PC-9 (cell line): ENCODE results near the gene RNF168. TPM values are rescaled to one million over a fixed set of nuclear protein-coding genes. Genes with fewer than 3 reads are reported as not detected.

Source experiments
- BruUV-seq: library from RNA; stranded (reverse); fragments of 400-500 nt; replicated peaks from 2 replicates; lab custom pipeline; 2021; lab: Mats Ljungman, UMichigan
- CTCF ChIA-PET: fragments of 300-600 bp; sonication (Branson Sonifier 250); formaldehyde crosslinking; loops from one replicate; lab custom pipeline; 2022; ENCODE audit warnings: antibody characterized with exemption; lab: Charles Lee
- POLR2A ChIA-PET: fragments of 300-600 bp; sonication (Branson Sonifier 250); formaldehyde crosslinking; loops from one replicate; lab custom pipeline; 2022; ENCODE audit warnings: antibody characterized with exemption; ENCODE audit not compliant: unreplicated experiment; lab: Charles Lee
- DNase-seq, 2 experiments: peaks; one replicate each; pipeline versions ENCODE4 v3.0.0 to v3.0.0-alpha.2; 2015 to 2022; ENCODE audit warnings: mixed read lengths in 1 of 2
- H2AFZ ChIP-seq: fragments of 200-600 bp; sonication (generic); 2 replicates; pipeline ENCODE4 v1.8.1; 2017; ENCODE audit warnings: antibody characterized with exemption
- H3F3A ChIP-seq: fragments of 200-600 bp; sonication (generic); 2 replicates; pipeline ENCODE4 v1.8.1; 2017; ENCODE audit warnings: antibody characterized with exemption, mild to moderate bottlenecking, low read depth; ENCODE audit not compliant: insufficient read depth
- H3K27ac ChIP-seq: fragments of 200-600 bp; sonication (generic); 2 replicates; pipeline ENCODE4 v1.6.1; 2016; ENCODE audit warnings: mixed run types
- H3K27me3 ChIP-seq: fragments of 200-600 bp; sonication (generic); 2 replicates; pipeline ENCODE4 v1.6.1; 2016; ENCODE audit warnings: low read depth, mixed run types; ENCODE audit not compliant: insufficient read depth
- H3K36me3 ChIP-seq: fragments of 200-600 bp; sonication (generic); 2 replicates; pipeline ENCODE4 v1.6.1; 2016; ENCODE audit warnings: low read depth, mixed run types
- H3K4me1 ChIP-seq: fragments of 200-600 bp; sonication (generic); replicated peaks from 2 replicates; pipeline ENCODE4 v1.6.1; 2016; ENCODE audit warnings: mixed run types; ENCODE audit not compliant: insufficient read depth
- H3K4me2 ChIP-seq: fragments of 200-600 bp; sonication (generic); 2 replicates; pipeline ENCODE4 v1.6.1; 2017; ENCODE audit warnings: mixed run types
- H3K4me3 ChIP-seq: fragments of 200-600 bp; sonication (generic); 2 replicates; pipeline ENCODE4 v1.6.1; 2016; ENCODE audit warnings: mixed run types
- H3K79me2 ChIP-seq: fragments of 200-600 bp; sonication (generic); 2 replicates; pipeline ENCODE4 v1.6.1; 2017; ENCODE audit warnings: low read depth, mixed run types
- H3K9me2 ChIP-seq: fragments of 200-600 bp; sonication (generic); 2 replicates; pipeline ENCODE4 v1.8.1; 2017; ENCODE audit warnings: mild to moderate bottlenecking; ENCODE audit not compliant: insufficient read depth
- H3K9me3 ChIP-seq: fragments of 200-600 bp; sonication (generic); 2 replicates; pipeline ENCODE4 v1.8.1; 2016; ENCODE audit warnings: low read depth; ENCODE audit not compliant: insufficient read depth
- H4K20me1 ChIP-seq: fragments of 200-600 bp; sonication (generic); 2 replicates; pipeline ENCODE4 v1.8.1; 2017; ENCODE audit not compliant: insufficient read depth
- CTCF ChIP-seq: fragments of 200-600 bp; sonication (generic); conservative IDR thresholded peaks from 2 replicates; pipeline ENCODE4 v1.6.1; 2017; ENCODE audit warnings: mixed run types, antibody characterized with exemption, mild to moderate bottlenecking, moderate library complexity
- EZH2 ChIP-seq: fragments of 200-600 bp; sonication (generic); IDR thresholded peaks from 2 replicates; pipeline ENCODE4 v1.8.0; 2017; ENCODE audit warnings: antibody characterized with exemption, low read depth
- intact Hi-C: fragments of 100-400 bp; cut with micrococcal nuclease; formaldehyde crosslinking; loops from one replicate; pipeline ENCODE4 v1.10.0; 2022; ENCODE audit not compliant: unreplicated experiment
- total RNA-seq: library from RNA; stranded (reverse); gene quantifications from 2 replicates; pipeline ENCODE4 v1.2.3, GENCODE V29; 2021

RNF168 gene
- total RNA-seq, 1 experiment from 2014 or later, result 60.6 TPM

- POLR2A ChIA-PET, result interaction anchor here (0.6 kb wide), 1 partner anchor 130 kb away, joined by 4 read pairs; no protein-coding TSS in a partner anchor
- no TSS peak for BruUV-seq
These were observed 59.1 kb downstream of the RNF168 start for GRCh38 chr3:196444500-196444894.

GRCh38 chr3:196440696-196441095 is 62.9 kb downstream of the RNF168 start:
- POLR2A ChIA-PET, result interaction anchor here (0.6 kb wide), 1 partner anchor 162 kb away, joined by 3 read pairs; no protein-coding TSS in a partner anchor
- Histone ChIP-seq H3K27me3 (no peaks in the 10 kb centered on the region), H3K4me1 (no peaks in the 10 kb centered on the region), H3K4me3 (no peak overlapping the region), H2AFZ (no peak overlapping the region), H3K27ac (no peak overlapping the region), H3K79me2 (no peaks in the 10 kb centered on the region), H3K4me2 (no peak overlapping the region), H3F3A (no peaks in the 10 kb centered on the region), H3K9me3 (no peaks in the 10 kb centered on the region), H4K20me1 (no peaks in the 10 kb centered on the region), H3K36me3 (no peaks in the 10 kb centered on the region), H3K9me2 (no peaks in the 10 kb centered on the region)
- DNase-seq, result no peak
- BruUV-seq, result no TSS peak
- TF ChIP-seq CTCF (no peak), EZH2 (no peak)
- CTCF ChIA-PET, result no interaction called here
- intact Hi-C loops, result no loop called here

More at GRCh38 chr3:196444500-196444894, 59.1 kb downstream of the RNF168 start:
- Histone ChIP-seq H2AFZ (no peak overlapping the region), H3K4me1 (no peaks in the 10 kb centered on the region), H3K4me3 (no peak overlapping the region), H3K9me2 (no peaks in the 10 kb centered on the region), H3K27ac (no peak overlapping the region), H3K27me3 (no peaks in the 10 kb centered on the region), H3K9me3 (no peaks in the 10 kb centered on the region), H3F3A (no peaks in the 10 kb centered on the region), H3K4me2 (no peak overlapping the region), H3K36me3 (no peaks in the 10 kb centered on the region), H4K20me1 (no peaks in the 10 kb centered on the region), H3K79me2 (no peaks in the 10 kb centered on the region)
- intact Hi-C loops, result no loop called here
- CTCF ChIA-PET, result no interaction called here
- DNase-seq, result no peak
- TF ChIP-seq EZH2 (no peak), CTCF (no peak)

GRCh38 chr3:196440041-196440537 is 63.5 kb downstream of the RNF168 start:
- H4K20me1 ChIP-seq, result no peaks in the 10 kb centered on the region
- no peaks in the 10 kb centered on the region for H3K9me2 ChIP-seq
- H3K4me3 ChIP-seq, result no peak overlapping the region
- no peaks in the 10 kb centered on the region for H3F3A ChIP-seq
- no peaks in the 10 kb centered on the region for H3K79me2 ChIP-seq
- H2AFZ ChIP-seq, result no peak overlapping the region
- H3K4me1 ChIP-seq, result no peaks in the 10 kb centered on the region
- H3K9me3 ChIP-seq, result no peaks in the 10 kb centered on the region
- POLR2A ChIA-PET, result no interaction called here
- intact Hi-C loops, result no loop called here
- TF ChIP-seq EZH2 (no peak), CTCF (no peak)
- H3K4me2 ChIP-seq, result no peak overlapping the region
- DNase-seq, result no peak
- BruUV-seq, result no TSS peak
- H3K36me3 ChIP-seq, result no peaks in the 10 kb centered on the region
- no peak overlapping the region for H3K27ac ChIP-seq
- no peaks in the 10 kb centered on the region for H3K27me3 ChIP-seq
- CTCF ChIA-PET, result interaction anchor here (0.6 kb wide), 1 partner anchor 32 kb away, joined by 6 read pairs; no protein-coding TSS in a partner anchor
